Activated naive CD4-positive, alpha-beta T cell treated with anti-CD3 and anti-CD28 coated beads, Interleukin-2, amount 50 U/mL, for 16 hours (primary cell): ENCODE measurements around the gene LPCAT1.

Experiments used
- DNase-seq: peaks from one replicate; pipeline ENCODE4 v3.0.0-alpha.2; 2020

The LPCAT1 gene

DNA sequence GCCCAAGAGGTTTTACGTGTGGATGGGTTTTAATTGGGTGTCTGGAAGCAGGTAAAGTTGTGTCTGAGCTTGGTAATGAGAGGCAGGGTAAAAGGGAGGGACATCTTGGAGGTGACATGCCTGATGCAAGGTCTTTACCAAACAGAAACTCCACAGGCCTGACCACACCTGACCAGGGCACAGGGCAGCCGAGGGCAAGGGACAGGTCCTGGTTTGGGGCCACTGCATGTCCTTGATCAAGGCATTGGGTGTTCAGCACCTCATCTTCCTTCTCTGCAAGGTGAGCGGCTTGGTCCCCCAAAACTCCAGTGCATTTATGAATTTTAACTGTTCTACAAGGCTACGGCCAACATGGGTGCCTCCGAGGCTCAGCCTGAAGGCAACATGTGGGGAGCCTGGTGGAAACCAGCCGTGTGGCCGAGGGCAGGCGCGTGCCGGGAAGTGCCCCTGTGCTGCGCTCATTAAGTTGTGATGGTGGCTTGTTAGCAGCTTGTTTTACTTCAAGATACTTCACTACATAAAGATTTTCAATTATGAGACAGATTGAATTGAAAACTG, 30.7 kb upstream of the LPCAT1 start:
- DNase-seq, result no peak

- DNase-seq, result no peak
Observed at GRCh38 chr5:1553539-1554409, 30.0 kb upstream of the LPCAT1 start.

DNA sequence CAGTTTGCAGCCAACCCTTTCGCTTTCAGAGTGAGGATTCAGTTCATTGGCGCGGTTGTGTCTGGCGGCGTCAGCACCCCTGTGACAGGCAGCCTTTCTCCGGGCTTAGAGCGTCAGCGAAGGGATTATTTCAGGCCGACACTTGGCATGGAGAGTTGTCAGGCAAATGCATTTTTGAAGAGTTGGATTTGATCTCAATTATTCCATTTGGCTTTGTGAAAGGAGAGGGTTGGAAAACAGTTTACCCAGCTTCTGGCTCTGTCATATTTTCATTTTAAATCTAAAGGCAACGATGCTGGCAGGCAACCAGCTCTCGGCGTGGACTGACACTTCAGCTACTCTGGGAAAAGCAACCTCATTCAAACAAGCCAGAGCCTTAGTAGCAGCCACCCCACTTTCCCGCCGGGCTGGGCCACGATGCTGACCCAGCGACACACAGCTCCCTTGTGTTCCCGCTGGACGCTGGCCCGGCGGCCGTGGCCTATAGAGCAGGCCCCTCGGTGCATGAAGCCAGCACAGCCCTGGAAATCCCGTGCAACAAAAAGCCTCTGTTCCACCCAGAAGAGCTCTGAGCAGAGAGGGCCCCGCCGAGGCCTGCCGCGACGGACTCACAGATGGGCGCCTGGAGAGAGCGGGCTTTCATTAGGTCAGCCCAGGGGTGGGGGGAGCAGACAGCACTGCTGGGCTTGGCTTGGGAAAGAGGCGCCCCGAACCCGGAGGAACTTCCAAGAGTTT, 28.9 kb upstream of the LPCAT1 start:
- no peak for DNase-seq

GRCh38 chr5:1551426-1552301, 27.9 kb upstream of the LPCAT1 start:
- DNase-seq, result no peak

DNA sequence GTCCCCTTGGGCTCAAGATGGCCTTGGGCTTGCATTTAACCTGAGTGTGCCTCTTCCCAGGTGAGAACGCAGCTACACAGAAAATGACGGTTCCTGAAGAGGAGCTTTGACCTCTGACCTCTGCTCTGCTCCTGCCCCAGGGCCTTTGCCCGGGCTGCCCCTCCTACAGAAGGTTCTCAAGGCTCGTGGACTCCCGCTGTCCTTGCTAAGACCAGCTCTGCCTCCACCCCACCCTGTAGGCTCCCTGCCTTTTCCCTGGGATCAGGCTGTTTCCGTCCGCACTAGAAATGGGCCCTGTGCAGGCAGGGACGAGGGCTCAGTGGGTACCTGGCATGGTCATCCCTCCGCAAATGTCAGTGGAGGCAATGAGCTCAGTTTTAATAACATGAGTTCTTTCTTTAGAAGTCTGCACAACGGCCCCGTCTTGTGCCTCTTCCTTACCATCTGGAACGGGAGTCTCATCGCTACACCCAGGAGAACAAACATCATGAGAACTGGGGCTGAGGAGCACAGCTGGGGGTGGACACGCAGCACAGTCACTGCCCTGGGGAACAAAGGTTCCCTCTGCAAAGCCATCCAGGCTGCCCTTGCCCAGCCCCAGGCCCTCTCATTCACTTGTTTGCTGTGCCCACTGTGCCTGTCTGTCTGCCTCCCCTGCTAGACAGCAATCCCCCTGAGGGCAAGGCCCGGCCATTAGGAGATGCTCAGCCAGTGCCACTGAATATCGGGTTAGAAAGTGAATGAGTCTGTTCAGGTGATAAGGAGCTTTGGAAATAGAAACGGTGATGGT, 26.7 kb upstream of the LPCAT1 start:
- DNase-seq, result no peak

DNA sequence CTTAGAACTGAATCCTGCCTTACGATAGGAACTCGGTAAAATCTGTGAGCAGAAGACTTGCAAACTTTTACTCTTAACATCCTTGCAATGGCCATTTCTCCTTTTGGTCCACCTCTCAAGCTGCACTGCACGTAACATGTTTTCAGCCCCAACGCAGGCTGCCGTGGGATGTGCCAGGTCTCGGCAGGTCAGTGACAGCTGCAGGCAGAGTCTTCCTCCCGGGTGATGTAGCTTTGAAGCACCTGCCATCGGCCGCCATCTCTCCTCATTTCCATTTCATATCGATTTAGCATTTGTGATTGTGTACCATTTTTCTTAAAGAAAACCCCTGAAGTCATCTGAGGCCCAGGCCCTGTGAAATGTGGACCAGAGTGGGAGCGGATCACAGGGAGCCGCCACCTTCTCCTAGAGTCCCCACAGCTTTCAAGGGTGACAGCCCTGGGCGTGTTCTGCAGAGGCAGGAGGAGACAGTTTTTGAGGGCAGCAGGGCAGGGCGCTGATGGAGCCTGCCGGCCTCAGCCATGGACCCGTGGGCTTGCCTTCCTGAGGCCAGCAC, 25.8 kb upstream of the LPCAT1 start:
- no peak for DNase-seq

- no peak for DNase-seq
Observed at GRCh38 chr5:1548702-1549474, 25.1 kb upstream of the LPCAT1 start.

DNA sequence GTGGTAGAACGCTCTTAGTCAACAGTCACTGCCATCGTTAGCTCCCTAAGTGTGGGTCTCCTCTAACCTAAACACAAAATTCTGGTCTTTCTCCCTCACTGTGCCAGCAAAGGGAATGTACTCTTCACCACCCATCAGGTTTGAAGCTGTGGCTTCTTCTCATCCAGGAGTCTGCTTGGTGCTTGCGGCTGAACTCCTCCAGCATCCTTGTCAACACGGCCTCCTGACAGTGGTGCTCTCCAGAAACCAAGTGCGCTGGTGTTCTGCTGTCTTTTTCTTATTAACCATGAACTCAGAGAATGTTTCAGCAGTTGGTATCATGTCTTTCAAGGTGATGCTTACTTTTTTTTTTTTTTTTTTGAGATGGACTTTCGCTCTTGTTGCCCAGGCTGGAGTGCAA, 23.9 kb upstream of the LPCAT1 start:
- DNase-seq, result no peak

DNA sequence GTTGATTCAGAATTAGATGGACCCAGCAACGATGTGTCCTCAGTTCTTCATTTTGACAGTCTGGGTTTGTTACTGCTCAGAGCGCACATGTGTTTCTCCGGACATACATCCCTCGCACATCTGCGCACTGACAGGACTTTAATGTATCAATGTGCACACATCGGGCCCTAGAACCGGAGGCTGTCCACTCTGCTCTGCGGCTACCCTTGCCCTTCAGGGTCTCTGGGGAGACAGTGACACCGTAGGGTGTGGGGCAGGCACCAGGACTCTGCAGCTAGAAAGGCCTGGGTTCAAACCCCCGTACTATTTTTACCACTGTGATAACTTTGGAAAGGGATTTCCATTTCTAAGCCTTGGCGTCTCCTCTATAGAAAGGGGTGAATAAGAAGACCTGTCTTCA, 23.5 kb upstream of the LPCAT1 start:
- no peak for DNase-seq

DNA sequence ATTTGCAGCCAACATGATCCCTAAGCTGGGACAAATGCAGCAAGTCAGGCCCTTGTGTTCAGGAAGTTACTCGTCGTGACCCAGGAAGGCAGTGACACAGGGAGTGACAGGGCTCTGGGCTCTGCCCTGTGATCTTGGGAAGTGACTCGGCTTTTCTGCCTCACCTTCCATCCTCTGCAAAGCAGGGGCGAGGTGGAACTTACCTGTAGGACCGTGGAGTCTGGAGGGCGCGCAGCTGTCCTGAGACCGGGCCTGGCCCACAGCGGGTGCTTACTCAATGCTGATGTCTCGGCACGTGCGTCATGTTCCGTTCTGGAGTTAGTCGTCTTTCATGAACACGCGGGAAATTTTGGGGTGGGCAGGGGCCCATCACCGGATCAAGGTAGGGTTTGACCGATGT, 22.8 kb upstream of the LPCAT1 start:
- no peak for DNase-seq

DNA sequence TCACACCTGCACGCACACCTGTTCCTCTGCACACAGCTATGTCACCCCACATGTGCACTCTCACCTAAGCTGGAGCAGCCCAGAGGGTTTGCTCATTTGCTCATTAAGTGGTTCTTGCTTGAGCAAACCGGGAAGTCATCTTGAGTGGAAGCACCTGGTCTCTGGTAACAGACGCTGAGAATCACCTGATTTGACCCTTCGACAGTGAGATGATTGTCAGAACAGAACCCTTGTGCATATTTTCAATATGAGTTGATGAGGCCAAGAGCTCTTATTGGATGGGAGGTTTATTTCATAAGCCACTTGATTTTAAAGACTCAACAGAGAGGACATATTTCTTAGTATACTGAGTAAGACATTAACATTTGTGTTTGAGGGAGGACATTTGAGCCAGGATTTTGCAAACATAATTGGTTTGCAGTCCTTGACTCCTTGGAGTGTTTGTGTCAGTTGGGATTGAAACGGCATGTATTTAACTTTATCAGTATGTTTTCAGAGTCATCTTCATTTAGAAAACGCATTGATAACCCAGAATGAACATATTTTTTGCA, 22.1 kb upstream of the LPCAT1 start:
- DNase-seq, result no peak

DNA sequence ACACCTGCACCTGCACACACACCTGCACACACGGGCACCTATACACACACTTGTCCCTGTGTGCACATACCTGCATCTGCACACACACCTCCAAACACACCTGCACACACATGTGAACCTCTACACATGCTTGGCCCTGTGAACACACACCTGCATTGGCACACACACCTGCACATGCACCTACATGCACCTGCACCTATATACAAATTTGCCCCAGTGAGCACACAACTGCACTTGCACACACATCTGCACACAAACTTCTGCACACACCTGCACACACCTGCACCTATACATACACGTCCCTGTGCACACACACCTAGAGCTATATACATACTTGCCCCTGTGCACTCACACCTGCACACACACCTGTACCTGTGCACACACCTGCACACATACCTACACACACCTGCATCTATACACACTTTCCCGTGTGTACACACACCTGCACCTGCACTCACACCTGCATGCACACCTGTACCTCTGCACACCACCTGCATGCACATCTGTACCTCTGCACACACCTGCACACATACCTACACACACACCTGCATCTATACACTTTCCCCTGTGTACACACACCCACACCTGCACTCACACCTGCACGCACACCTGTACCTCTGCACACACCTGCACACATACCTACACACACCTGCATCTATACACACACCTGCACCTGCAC, 21.5 kb upstream of the LPCAT1 start:
- DNase-seq, result no peak

DNA sequence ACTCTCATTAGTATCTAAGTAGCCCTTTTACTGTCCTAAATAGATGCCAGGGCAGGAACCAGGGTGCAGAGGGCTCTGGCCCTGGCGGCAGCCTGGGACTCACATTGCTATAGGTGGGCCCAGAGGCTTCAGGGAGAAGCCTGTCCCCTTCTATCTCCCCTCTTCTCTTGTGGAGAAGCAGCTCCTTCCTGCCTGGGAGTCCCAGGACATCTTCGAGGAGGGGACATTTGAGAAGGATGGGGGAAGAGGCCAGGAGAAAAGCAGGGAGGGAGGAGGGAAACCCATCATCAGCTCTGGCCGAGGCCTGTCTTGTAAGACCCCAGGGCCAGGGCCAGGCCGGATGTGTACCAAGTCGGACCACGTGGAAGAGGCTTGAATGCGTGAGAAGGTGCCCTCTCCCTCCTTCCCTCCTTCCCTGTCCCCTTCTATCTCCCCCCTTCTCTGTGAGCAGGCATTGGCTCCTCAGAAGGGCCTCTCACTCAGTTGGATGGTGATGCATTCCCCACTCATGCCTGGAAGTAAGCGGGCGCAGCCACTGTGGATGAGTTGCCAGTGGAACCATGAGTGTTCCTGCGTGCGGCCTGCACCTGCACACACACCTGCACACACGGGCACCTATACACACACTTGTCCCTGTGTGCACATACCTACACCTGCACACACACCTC, 20.7 kb upstream of the LPCAT1 start:
- DNase-seq, result no peak

DNA sequence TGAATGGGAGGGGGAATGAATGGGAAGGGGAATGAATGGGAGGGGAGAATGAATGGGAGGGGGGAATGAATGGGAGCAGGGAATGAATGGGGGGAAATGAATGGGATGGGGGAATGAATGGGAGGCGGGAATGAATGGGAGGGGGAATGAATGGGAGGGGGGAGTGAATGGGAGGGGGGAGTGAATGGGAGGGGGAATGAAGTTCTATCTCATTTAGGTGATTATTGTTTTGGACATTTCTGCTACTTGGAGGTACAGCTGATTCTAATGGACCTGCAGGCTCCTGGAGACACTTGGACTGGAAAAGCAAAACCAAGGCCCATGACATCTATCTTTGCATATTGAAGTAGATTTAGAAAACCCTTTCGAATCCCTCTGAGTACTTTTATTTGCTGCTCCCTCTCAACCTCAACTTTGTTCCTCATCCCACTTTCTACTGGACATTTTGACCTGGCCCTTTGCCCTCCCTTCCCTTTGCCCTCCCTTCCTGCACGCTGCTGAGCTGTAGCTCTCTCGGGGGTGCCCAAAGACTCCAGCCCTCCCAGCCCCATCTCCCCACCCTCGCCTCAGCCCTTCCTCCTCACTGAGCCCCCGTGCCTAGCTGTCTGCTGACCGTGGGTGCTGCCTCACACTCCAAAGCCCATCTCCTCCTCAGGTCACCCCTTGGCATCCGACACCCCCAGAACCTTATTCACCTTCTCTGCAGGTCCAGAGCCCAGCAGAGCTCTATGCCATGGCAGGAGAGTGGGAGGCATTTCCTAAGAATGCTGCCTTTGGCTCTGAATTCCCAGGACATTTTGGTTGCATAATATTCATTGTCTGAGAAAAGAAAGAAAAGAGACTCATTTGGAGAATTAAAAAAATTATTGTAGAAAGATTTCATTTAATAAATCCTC, 19.9 kb upstream of the LPCAT1 start:
- no peak for DNase-seq

DNA sequence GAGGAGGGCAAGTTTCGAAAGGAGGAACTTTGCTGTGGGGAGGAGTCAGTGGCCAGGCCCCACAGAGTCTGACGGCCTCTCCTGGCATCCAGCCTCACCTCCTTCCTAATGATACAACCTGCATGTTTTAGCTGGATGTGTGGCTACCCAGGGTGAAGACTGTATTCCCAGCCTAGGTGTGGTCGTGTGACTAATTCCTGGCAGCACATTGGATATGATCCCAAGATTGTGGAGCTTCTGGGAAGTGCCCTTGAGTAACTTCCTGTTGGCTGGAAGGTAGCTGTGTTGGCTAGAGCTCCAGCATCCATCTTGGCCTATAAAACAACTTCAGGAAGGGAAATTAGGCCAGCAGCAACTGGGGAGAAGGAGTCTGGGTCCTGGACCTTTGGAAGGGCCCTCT, 19.0 kb upstream of the LPCAT1 start:
- no peak for DNase-seq

GRCh38 chr5:1541702-1542400, 18.1 kb upstream of the LPCAT1 start:
- DNase-seq, result no peak

DNA sequence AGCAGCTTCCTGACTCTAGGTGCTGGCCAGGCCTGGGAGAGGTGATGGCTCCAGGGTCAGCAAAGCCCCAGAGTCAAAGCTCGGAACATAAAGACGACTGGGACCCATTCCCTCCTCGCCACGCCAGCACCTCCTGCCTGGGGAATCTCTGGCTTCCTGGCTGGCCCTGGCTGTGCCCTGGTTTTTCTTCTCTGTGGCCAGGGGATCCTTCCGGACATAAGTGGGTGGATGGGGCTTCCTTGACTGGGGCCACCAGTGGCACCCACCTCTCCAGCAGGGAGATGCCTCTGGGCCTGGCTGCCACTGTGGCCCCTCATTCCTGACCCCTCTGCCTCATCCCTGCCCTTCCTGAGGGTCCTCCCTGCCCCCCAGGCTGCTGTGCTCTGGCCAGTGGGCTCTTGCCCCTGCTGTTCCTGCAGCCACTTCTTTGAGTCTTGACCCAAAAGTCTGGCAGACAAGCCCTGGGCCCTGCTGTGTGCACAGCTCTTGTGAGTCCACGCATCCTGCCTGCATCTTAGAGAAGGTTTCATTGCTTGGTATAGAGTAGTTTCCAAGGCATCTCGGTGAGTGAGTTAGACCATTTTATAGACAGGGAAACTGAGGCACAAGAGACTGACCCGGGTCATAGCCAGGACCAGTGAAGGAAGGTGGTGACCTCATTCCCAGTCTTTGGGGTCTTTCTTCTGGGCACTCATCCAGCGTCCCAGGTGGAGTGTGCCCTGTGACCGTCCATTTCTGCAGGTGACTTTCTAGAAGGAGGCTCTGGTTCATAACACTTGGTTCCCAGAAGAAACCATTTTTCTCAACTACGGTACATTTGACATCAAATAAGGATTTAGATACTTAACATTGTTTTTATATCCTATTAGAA, 17.3 kb upstream of the LPCAT1 start:
- DNase-seq, result no peak
